Heart left ventricle (tissue), 16 donors: ENCODE results near the gene BEND7. TPM values are rescaled to one million over a fixed set of nuclear protein-coding genes. Genes with fewer than 3 reads are reported as not detected.

ENCODE experiments used
- ATAC-seq, 4 donors: fragments of 200-7000 bp; cut with Tn5 transposase; one replicate each; pipeline ENCODE4 v1.9.1; 2020 to 2022; ENCODE audit warnings: moderate library complexity in 4 of 4, mild to moderate bottlenecking in 3 of 4, moderate number of reproducible peaks in 1 of 4
- DNase-seq, 5 donors: peaks; one replicate each; pipeline ENCODE4 v3.0.0-alpha.2; 2020
- H3K27ac ChIP-seq, 12 donors: fragments of 200-600 bp; sonication (generic) in 4 of 12; one replicate each; pipeline versions ENCODE4 v1.5.0 to v1.8.0; 2016 to 2022; ENCODE audit warnings: mild to moderate bottlenecking in 2 of 12
- H3K27me3 ChIP-seq, 9 donors: fragments of 200-600 bp; sonication (generic) in 2 of 9; one replicate each; pipeline versions ENCODE4 v1.5.1 to v1.8.0; 2016 to 2022; ENCODE audit warnings: mild to moderate bottlenecking in 3 of 9
- H3K36me3 ChIP-seq, 9 donors: fragments of 200-600 bp; sonication (generic) in 2 of 9; one replicate each; pipeline versions ENCODE4 v1.5.0 to v1.8.0; 2018 to 2022; ENCODE audit warnings: mild to moderate bottlenecking in 2 of 9
- H3K4me1 ChIP-seq, 12 donors: fragments of 200-600 bp; sonication (generic) in 4 of 12; one replicate each; pipeline versions ENCODE4 v1.5.0 to v1.8.0; 2016 to 2022; ENCODE audit warnings: mild to moderate bottlenecking in 3 of 12
- H3K4me3 ChIP-seq, 12 donors: fragments of 200-600 bp; sonication (generic) in 4 of 12; one replicate each; pipeline versions ENCODE4 v1.5.0 to v1.8.0; 2017 to 2022; ENCODE audit warnings: mild to moderate bottlenecking in 9 of 12, moderate library complexity in 4 of 12
- H3K9me3 ChIP-seq, 12 donors: fragments of 200-600 bp; sonication (generic) in 4 of 12; one replicate each; pipeline versions ENCODE4 v1.5.0 to v1.8.0; 2016 to 2022; ENCODE audit warnings: mild to moderate bottlenecking in 1 of 12
- POLR2A ChIP-seq, 2 donors: fragments of 450-650 bp; IDR thresholded peaks; one replicate each; pipeline ENCODE4 v1.6.1; 2017; ENCODE audit warnings: antibody characterized with exemption in 2 of 2, mild to moderate bottlenecking in 2 of 2, moderate library complexity in 2 of 2
- WGBS, 4 donors: extraction: QIAGEN DNeasy Blood & Tissue Kit in 2 of 4; methylation state at CpG; one replicate each; pipeline versions ENCODE4 v1.1.5 to v1.1.7; 2013 to 2018; 5-methylcytosine and 5-hydroxymethylcytosine counted together
- intact Hi-C, 10 donors: fragments of 100-400 bp; cut with DNase I; formaldehyde crosslinking; loops; one replicate each; pipeline versions ENCODE4 v1.11.1 to v1.14.2; 2022
- polyA plus RNA-seq, 2 donors: library from polyadenylated mRNA; stranded (reverse); fragments of 200-250 nt; gene quantifications; one replicate each; pipeline ENCODE4 v1.2.3, GENCODE V29; 2013
- total RNA-seq, 9 donors: library from RNA; depleted of rRNA in 2 of 9; stranded (reverse); fragments of >200 nt in 2 of 9; fragmentation: NEBNext Ultra II Directional in 3 of 9; extraction: Animal tissue kit (Norgen Biotek cat#: 25700) in 3 of 9; gene quantifications; one replicate each; pipeline versions ENCODE4 v1.1.0 to v1.2.4, GENCODE V29; 2016 to 2023
- TF ChIP-seq, protein P1 (sequence below), 12 donors: fragments of 200-600 bp; sonication (generic) in 4 of 12; IDR thresholded peaks; one replicate each; pipeline versions ENCODE4 v1.5.0 to v1.8.0; 2018 to 2022; ENCODE audit warnings: antibody characterized with exemption in 12 of 12, mild to moderate bottlenecking in 5 of 12
- donor health status: ischemic (EF 13 %, LVEDD 7.1; RV severe dilation, severe dysfunction).
- donor health status: healthy with polysubstance abuse.
- donor health status: DM: no; HTN: yes; CAD: no.
- donor health status: DM: no; HTN: no; CAD: no.
- donor health status: ischemic (EF 25% LVEDD 6.9; RV normal size, moderate dysfunction).
- donor health status: ischemic (EF 25% LVEDD 5.7; RV mildly dilated, moderate dysfunction).
- donor health status: healthy.
- donor health status: DM: yes; HTN: yes; CAD: no.
- donor health status: ischemic (EF 35%, LVEDD 5.7; RV mildly dilated, moderate dysfunction).
- donor health status: nonischemic (EF 11% LVEDD 7.7; RV severe dilation, severe dysfunction).
- donor health status: DM: yes; HTN: yes; CAD: no.
- donor health status: PGD.
- donor health status: ischemic (EF 29% LVEDD 5.4; RV normal size, mild dysfunction).
- donor health status: nonischemic (EF 23%, LVEDD 6.1; RV moderate dilation, normal function).

The BEND7 gene
- total and polyA plus RNA-seq, 11 donors, result 5.5 to 30.5 (median 11.9) TPM

DNA sequence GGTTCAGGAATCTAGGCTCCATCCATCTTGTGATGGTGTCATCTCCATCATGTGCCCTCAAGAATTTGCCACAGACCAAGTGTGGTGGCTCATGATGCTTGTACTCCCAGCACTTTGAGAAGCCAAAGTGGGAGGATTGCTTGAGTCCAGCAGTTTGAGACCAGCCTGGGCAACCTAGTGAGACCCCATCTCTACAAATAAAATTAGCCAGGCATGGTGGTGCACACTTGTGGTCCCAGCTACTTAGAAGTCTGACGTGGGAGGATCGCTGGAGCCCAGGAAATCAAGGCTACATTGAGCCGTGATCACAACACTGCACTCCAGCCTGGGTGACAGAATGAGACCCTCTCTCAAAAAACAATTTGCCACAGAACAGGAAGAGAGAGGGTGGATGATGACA lies 127.7 kb downstream of the BEND7 start:
- ATAC-seq (no peak), DNase-seq (no peak)
- no peaks in the 10 kb centered on the region for H3K4me1 ChIP-seq
- TF ChIP-seq, protein P1, sequence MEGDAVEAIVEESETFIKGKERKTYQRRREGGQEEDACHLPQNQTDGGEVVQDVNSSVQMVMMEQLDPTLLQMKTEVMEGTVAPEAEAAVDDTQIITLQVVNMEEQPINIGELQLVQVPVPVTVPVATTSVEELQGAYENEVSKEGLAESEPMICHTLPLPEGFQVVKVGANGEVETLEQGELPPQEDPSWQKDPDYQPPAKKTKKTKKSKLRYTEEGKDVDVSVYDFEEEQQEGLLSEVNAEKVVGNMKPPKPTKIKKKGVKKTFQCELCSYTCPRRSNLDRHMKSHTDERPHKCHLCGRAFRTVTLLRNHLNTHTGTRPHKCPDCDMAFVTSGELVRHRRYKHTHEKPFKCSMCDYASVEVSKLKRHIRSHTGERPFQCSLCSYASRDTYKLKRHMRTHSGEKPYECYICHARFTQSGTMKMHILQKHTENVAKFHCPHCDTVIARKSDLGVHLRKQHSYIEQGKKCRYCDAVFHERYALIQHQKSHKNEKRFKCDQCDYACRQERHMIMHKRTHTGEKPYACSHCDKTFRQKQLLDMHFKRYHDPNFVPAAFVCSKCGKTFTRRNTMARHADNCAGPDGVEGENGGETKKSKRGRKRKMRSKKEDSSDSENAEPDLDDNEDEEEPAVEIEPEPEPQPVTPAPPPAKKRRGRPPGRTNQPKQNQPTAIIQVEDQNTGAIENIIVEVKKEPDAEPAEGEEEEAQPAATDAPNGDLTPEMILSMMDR (IDR thresholded peaks at IDR 0.05), result no peak
- no peak for TF ChIP-seq POLR2A (IDR thresholded peaks at IDR 0.05)
- H3K36me3 ChIP-seq, result no peaks in the 10 kb centered on the region
- no peak overlapping the region for H3K4me3 ChIP-seq
- no peaks in the 10 kb centered on the region for H3K27me3 ChIP-seq
- no peak overlapping the region for H3K27ac ChIP-seq
- H3K9me3 ChIP-seq, result no peaks in the 10 kb centered on the region
- WGBS, 4 donors, result 91 to 97% (median 94%) methylated on average over 3 of the region's 3 CpGs
- intact Hi-C loops, result no loop called here

DNA sequence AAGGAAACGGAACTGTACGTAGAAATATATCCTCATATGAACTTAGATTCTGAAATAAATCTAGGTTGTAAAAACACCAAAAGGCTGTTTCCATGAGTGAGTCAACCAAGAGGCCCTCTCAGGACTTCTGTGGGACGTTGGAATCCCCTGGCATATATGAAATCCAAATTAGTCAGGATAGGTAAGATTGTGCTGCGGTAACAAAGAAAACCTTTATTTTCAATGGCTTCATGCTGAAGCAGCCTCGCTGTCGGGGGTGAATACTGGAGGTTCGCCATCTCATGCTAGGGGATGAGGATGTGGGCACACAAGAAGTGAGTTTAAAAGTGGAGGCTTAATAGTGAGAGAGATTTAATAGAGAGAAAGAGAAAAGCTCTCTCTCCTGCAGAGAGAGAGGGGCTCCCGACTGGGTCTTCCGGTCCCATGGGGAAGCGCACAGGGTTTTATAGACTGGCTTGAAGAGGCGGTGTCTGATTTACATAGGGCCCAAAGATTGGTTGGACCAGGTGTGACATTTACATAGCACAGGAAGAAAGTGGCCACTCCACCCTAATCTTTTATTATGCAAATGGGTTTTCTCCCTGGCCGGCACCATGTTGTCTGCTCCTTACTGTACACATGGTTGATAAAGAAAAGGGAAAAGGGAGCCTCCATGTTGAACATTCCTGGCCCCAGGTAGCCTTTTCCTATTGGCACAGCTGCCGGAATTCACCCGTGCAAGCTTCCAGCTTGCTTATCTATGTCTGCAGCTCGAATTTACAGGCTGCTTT lies 128.4 kb downstream of the BEND7 start:
- Histone ChIP-seq H3K4me3 (no peak overlapping the region), H3K27me3 (no peaks in the 10 kb centered on the region), H3K4me1 (no peaks in the 10 kb centered on the region), H3K27ac (no peak overlapping the region), H3K36me3 (no peaks in the 10 kb centered on the region), H3K9me3 (no peaks in the 10 kb centered on the region)
- TF ChIP-seq POLR2A (IDR thresholded peaks at IDR 0.05), result no peak
- TF ChIP-seq, protein P1 (IDR thresholded peaks at IDR 0.05), result no peak
- intact Hi-C loops, result no loop called here
- WGBS, 4 donors, result 74 to 77% (median 76%) methylated on average over 15 of the region's 15 CpGs
- no peak for DNase-seq
- ATAC-seq, result no peak

DNA sequence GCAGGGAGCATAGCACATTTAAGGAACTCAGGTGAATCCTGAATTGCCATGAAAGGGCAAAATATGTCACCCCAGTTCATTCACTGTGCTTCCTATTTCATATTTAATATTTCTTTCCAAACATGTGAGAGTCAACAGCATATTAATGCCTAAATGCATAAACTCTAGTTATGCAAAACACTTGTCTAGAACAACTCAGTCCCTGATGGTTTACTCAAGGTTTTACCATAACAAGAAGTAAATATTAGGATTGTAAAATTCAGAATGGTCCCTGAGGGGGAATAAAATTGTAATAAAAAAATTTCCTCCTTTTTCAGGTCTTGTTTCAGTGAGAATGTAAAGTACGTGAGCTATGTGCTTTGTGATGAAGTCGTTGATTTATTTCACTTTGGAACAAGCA lies 129.1 kb downstream of the BEND7 start:
- Histone ChIP-seq H3K27ac (no peak overlapping the region), H3K4me1 (no peaks in the 10 kb centered on the region), H3K36me3 (no peaks in the 10 kb centered on the region), H3K4me3 (no peak overlapping the region), H3K9me3 (no peaks in the 10 kb centered on the region), H3K27me3 (no peaks in the 10 kb centered on the region)
- intact Hi-C loops, result no loop called here
- DNase-seq, result no peak
- ATAC-seq, result no peak
- 86 to 90% (median 88%) methylated on average over 2 of the region's 2 CpGs for WGBS, 4 donors
- no peak for TF ChIP-seq POLR2A (IDR thresholded peaks at IDR 0.05)
- TF ChIP-seq, protein P1 (IDR thresholded peaks at IDR 0.05), result no peak

DNA sequence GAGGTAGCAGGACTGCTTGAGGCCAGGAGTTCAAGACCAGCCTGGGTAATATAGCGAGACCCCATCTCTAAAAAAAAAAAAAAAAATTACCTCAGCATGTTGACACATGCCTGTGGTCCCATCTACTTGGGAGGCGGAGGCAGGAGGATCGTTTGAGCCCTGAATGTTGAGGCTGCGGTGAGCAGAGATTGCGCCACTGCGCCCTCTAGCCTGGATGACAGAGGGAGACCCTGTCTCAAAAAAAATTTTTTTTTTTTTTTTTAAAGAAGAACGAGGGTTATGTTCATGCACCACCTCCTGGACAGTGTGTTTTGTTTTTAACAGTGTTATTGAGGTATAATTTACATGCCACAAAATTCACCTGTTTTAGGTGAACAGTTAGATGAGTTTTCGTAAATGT lies 129.6 kb downstream of the BEND7 start:
- Histone ChIP-seq H3K27me3 (no peaks in the 10 kb centered on the region), H3K4me1 (no peaks in the 10 kb centered on the region), H3K4me3 (no peak overlapping the region), H3K36me3 (no peaks in the 10 kb centered on the region), H3K27ac (no peak overlapping the region), H3K9me3 (no peaks in the 10 kb centered on the region)
- 86 to 87% (median 86%) methylated on average over 8 of the region's 8 CpGs for WGBS, 4 donors
- DNase-seq (no peak), ATAC-seq (no peak)
- intact Hi-C loops, result no loop called here
- TF ChIP-seq, protein P1 (IDR thresholded peaks at IDR 0.05), result no peak
